Measurements from ENCODE around the gene SATB2.
A peak's percentile ranks its signal among the peaks of the same experiment; 100 is the strongest.

The SATB2 gene

DNA sequence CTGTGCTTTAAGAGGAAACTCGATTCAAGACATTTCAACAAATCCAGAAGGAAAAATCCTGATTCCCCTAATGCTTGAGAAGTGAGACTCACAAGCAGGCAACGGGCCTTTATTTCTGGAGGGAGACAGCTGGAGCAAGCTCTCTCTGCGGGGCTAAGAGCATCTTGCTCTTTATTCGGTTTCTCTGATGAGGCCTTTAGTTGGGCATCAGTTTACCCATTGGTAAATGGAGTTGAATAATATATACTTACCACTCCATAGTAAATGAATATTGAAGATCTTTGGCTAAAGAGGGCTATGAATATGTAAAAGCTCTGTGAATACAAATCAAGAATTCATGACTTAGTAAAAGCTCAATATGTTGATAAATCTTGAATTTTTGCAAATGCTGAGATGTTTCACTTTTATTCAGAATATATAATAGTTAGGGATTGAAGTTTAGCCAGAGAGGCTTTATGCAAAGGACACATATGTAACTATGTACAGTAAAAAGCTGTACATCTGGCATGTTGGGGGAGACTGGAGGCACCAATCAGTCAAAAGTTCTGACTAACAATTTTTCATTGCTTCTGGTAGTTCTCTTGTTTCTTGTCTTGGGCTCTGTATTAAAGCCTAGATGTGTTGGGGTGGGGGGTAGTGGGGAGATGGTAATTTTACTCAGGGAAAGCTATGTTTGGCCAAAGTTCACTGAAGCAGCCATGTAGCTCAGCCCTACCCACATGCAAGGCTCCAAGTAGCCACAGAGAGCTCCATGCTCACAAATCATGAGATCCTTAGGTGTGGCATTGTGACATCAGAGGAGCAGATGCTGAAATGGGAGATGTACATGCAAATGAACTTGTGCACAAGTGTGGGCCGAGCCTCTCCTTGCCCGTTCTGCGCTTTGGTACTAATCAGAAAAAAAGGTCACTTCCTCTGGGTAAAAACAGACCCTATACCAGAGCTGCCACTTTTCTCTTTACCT is 200.2 kb downstream of the SATB2 start:
- DNase-seq (ENCODE audit: low read depth in 3 of 3): no peak

DNA sequence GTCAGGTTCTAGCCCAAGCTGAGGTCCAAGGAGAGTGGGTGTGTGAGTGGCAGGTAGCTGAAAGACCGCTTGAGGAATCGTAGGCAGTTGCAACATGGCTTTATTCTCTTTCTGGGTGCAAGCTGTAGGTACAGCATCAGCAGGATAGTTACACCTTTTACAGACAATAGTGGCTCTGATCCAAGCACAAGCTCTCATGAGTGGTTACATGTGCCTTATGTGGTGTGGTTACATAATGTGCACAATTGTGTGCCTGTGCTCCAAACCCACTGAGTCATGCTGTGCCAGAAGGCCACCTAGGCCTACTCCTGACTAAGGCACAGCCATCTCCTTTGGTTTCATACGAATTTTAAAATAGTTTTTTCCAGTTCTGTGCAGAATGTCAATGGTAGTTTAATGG is 227.6 kb downstream of the SATB2 start:
- no peak for DNase-seq (ENCODE audit: low read depth in 3 of 3)

DNA sequence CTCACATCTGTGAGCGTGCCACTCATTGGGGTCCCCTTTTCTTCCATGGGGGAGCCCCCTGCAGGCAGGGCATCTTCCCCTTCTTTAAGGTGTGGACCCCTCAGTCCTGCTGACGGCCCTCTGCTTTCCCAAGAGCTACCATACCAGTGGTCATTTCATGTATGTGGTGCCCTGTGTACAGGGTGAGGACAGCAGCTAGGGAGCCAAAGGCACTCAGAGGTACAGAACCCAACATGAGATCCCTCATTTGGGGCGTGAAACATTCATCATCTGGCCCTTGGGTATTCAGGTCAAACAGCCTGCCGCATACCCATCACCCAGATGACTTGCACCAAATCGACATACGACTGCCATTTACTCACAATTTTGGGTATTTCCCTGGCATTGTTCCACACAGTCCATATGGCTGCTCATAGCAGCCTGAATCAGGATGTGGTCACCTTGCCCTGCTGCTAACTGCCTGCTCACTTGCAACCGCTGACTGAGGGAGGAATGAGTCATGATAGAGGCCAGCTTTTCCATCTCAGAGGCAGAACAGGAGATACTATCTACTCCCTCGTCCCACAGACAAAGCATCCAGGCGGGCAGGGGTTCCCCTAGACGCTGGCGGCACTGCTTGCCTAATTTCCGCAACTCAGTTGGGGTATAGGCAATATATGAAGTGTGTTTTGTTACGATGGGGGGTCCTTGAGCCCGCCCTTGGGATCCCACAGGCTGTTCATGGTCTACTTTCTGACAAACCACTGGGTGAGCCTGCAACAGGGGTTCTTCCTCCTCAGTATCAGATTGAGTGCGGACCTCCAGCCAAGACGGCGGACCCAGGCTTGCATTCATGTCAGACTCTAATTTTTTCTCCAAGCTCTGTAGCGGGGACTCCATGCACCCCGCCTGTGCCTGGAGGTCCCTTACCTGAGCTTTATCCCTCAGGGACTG is 228.6 kb downstream of the SATB2 start:
- peak in 2 of 3 experiments; percentile 3 to 7 for DNase-seq (ENCODE audit: low read depth in 3 of 3)

DNA sequence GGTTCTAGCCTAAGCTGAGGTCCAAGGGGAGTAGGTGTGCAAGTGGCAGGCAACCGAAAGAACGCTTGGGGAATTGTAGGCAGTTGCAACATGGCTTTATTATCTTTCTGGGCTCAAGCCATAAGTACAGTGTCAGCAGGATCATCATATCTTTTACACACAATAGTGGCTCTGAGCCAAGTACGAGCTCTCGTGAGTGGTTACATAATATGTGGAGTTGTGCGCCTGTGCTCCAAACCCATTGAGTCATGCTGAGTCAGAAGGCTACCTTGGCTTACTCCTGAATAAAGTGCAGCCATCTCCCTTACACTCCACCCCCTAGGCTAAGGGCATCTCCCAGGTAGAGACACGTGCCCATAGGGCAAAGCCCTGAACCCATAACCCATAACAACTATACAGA is 233.9 kb downstream of the SATB2 start:
- DNase-seq (ENCODE audit: low read depth in 3 of 3): no peak

DNA sequence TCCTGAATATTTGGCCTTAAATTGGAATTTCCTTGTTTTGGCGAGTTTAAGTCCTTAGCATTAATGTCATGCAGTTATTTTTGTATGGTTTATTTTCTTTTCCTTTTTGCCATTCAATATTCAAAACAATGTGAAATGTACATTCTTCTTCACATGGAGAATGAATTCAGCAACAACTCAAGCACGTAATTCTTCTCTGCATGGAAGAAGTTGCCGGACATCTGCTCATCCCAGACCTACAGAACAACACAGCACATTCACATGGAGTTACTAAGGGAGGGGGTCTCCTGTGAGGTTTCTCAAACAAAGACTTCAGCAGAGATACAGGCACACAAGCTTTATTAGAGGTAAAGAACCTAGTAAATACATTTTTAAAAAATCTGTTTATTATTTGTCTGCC is 236.8 kb downstream of the SATB2 start:
- DNase-seq (ENCODE audit: low read depth in 3 of 3): no peak

DNA sequence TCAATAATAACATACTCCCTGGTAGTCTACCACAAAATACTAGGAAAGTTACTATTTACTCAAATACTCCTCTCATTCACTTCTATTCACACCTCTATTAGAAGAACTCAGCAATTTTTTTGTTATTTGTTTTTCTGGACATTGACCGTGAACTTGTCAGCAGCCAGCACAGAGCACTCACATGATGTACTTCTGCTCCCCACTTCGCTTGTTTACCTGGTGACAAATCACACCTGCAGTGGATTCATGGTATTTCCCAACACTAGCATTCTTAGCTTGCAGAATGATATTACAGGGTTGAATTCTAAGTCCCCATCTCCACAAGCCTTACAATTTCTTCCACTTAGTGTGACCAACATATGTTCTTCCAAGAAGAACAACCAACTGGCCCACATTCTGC is 238.2 kb downstream of the SATB2 start:
- DNase-seq (ENCODE audit: low read depth in 3 of 3): no peak
